Ovary (tissue), 9 donors: ENCODE results near the gene SH3PXD2A. TPM values are rescaled to one million over a fixed set of nuclear protein-coding genes. Genes with fewer than 3 reads are reported as not detected.
A peak's percentile ranks its signal among the peaks of the same experiment; 100 is the strongest.

ENCODE experiments used
- DNase-seq, 5 donors: peaks; one replicate each; pipeline ENCODE4 v3.0.0-alpha.2; 2019 to 2020
- H3K27ac ChIP-seq, 2 donors: fragments of 200-600 bp; one replicate each; pipeline versions ENCODE4 v1.5.1 to v1.8.0; 2019 to 2022
- H3K27me3 ChIP-seq: fragments of 200-600 bp; one replicate; pipeline ENCODE4 v1.8.0; 2022
- H3K36me3 ChIP-seq: fragments of 200-600 bp; sonication (generic); one replicate; pipeline ENCODE4 v1.5.1; 2019
- H3K4me1 ChIP-seq: one replicate; pipeline ENCODE4 v1.8.1; 2013; ENCODE audit warnings: mild to moderate bottlenecking, moderate library complexity; ENCODE audit not compliant: insufficient read depth
- H3K4me3 ChIP-seq: fragments of 200-600 bp; sonication (generic); one replicate; pipeline ENCODE4 v1.5.1; 2017
- H3K9me3 ChIP-seq, 2 donors: fragments of 200-600 bp in 1 of 2; sonication (generic) in 1 of 2; one replicate each; pipeline versions ENCODE4 v1.5.1 to v1.8.1; 2013 to 2019; ENCODE audit warnings: mild to moderate bottlenecking in 1 of 2, moderate library complexity in 1 of 2
- EP300 ChIP-seq: sonication (generic); formaldehyde crosslinking; IDR thresholded peaks from one replicate; pipeline ENCODE4 v1.6.1; 2017; ENCODE audit warnings: antibody characterized with exemption
- POLR2A ChIP-seq: fragments of 450-650 bp; IDR thresholded peaks from one replicate; pipeline ENCODE4 v1.6.1; 2017; ENCODE audit warnings: antibody characterized with exemption, mild to moderate bottlenecking, moderate library complexity
- whole genome bisulfite sequencing, 3 donors: extraction: QIAGEN DNeasy Blood & Tissue Kit in 1 of 3; methylation state at CpG; one replicate each; pipeline versions ENCODE4 v1.1.5 to v1.1.7; 2013 to 2017; 5-methylcytosine and 5-hydroxymethylcytosine counted together
- intact Hi-C, 4 donors: fragments of 100-400 bp; cut with DNase I; formaldehyde crosslinking; loops; one replicate each; pipeline versions ENCODE4 v1.11.0 to v1.15.1; 2022 to 2023
- polyA plus RNA-seq, 2 donors: library from polyadenylated mRNA; stranded (reverse); fragments of 200-250 nt in 1 of 2; fragments of 350-450 nt in 1 of 2; fragmentation: Illumina TruSeq in 1 of 2; extraction: RNeasy Lipid Tissue Mini Kit (QIAGEN cat#74804) in 1 of 2; gene quantifications; one replicate each; pipeline ENCODE4 v1.2.3, GENCODE V29; 2013 to 2014
- total RNA-seq, 7 donors: library from RNA; depleted of rRNA in 2 of 7; stranded (reverse); fragments of >200 nt in 2 of 7; fragmentation: NEBNext Ultra II Directional in 3 of 7; extraction: Animal tissue kit (Norgen Biotek cat#: 25700) in 3 of 7; gene quantifications; one replicate each; pipeline versions ENCODE4 v1.1.0 to v1.2.4, GENCODE V29; 2016 to 2023
- TF ChIP-seq, protein P1 (sequence below), 3 donors: fragments of 450-650 bp in 2 of 3; fragments of 200-600 bp in 1 of 3; IDR thresholded peaks; one replicate each; pipeline versions ENCODE4 v1.5.1 to v1.8.0; 2016 to 2022; ENCODE audit warnings: antibody characterized with exemption in 3 of 3, mild to moderate bottlenecking in 1 of 3
- donor health status: DM: no; HTN: no; CAD: no; lungs with moderate emphysema.
- donor health status: DM: no; HTN: no; CAD: no.
- donor health status: Bipolar disorder and iron deficiency.
- donor health status: DM: yes; HTN: yes; CAD: no.
- donor health status: DM: no; HTN: no; CAD: no.
- donor health status: DM: yes; HTN: yes; CAD: no.

Gene SH3PXD2A
- total and polyA plus RNA-seq, 9 donors = 15.3 to 82.9 (median 52.2) TPM

- WGBS, 3 donors = 2 to 5% (median 3%) methylated on average over 45 to 69 of the region's 69 CpGs
- Histone ChIP-seq H3K4me1 (peaks cover 5% of the 10 kb centered on the region), H3K27me3 (no peaks in the 10 kb centered on the region), H3K27ac (no peak overlapping the region), H3K4me3 (peak overlapping the region; percentile 33), H3K36me3 (no peaks in the 10 kb centered on the region), H3K9me3 (no peaks in the 10 kb centered on the region)
- DNase-seq = peak in 3 of 5 donors; percentile 44 to 63 (median 50)
- TF ChIP-seq, protein P1, sequence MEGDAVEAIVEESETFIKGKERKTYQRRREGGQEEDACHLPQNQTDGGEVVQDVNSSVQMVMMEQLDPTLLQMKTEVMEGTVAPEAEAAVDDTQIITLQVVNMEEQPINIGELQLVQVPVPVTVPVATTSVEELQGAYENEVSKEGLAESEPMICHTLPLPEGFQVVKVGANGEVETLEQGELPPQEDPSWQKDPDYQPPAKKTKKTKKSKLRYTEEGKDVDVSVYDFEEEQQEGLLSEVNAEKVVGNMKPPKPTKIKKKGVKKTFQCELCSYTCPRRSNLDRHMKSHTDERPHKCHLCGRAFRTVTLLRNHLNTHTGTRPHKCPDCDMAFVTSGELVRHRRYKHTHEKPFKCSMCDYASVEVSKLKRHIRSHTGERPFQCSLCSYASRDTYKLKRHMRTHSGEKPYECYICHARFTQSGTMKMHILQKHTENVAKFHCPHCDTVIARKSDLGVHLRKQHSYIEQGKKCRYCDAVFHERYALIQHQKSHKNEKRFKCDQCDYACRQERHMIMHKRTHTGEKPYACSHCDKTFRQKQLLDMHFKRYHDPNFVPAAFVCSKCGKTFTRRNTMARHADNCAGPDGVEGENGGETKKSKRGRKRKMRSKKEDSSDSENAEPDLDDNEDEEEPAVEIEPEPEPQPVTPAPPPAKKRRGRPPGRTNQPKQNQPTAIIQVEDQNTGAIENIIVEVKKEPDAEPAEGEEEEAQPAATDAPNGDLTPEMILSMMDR (IDR thresholded peaks at IDR 0.05) = no peak
- TF ChIP-seq EP300 (no peak), POLR2A (no peak)
- intact Hi-C loops = loop anchor here in 1 of 4 donors (5.0 kb wide), 1 partner anchor 91 kb away; no protein-coding TSS in a partner anchor
Measured at GRCh38 chr10:103692952-103693811, 162.2 kb downstream of the SH3PXD2A start.

- peak overlapping the region; percentile 33 for H3K4me3 ChIP-seq
- no peak for DNase-seq
- H3K27me3 ChIP-seq = no peaks in the 10 kb centered on the region
- WGBS, 3 donors = 7 to 20% (median 9%) methylated on average over 32 to 35 of the region's 35 CpGs
- no peaks in the 10 kb centered on the region for H3K36me3 ChIP-seq
- H3K4me1 ChIP-seq = peaks cover 5% of the 10 kb centered on the region
- intact Hi-C loops = loop anchor here in 1 of 4 donors (5.0 kb wide), 1 partner anchor 90 kb away; no protein-coding TSS in a partner anchor
- H3K27ac ChIP-seq = peak overlapping the region in 1 of 2 donors; percentile 52
- TF ChIP-seq, protein P1 (IDR thresholded peaks at IDR 0.05) = no peak
- TF ChIP-seq POLR2A = no peak
- H3K9me3 ChIP-seq = no peaks in the 10 kb centered on the region
Measured at GRCh38 chr10:103692436-103692951, 162.9 kb downstream of the SH3PXD2A start.

- 31 to 43% (median 32%) methylated on average over 17 of the region's 17 CpGs for WGBS, 3 donors
- H3K9me3 ChIP-seq = no peaks in the 10 kb centered on the region
- intact Hi-C loops = loop anchor here in 1 of 4 donors (5.0 kb wide), 1 partner anchor 90 kb away; no protein-coding TSS in a partner anchor
- H3K27ac ChIP-seq = peak overlapping the region in 1 of 2 donors; percentile 52
- H3K36me3 ChIP-seq = no peaks in the 10 kb centered on the region
- H3K4me1 ChIP-seq = peaks cover 5% of the 10 kb centered on the region
- H3K4me3 ChIP-seq = peak overlapping the region; percentile 33
- DNase-seq = peak in 3 of 5 donors; percentile 37 to 56 (median 48)
- no peaks in the 10 kb centered on the region for H3K27me3 ChIP-seq
- TF ChIP-seq, protein P1 (IDR thresholded peaks at IDR 0.05) = no peak
- TF ChIP-seq POLR2A (no peak), EP300 (no peak)
Measured at GRCh38 chr10:103691723-103692435, 163.5 kb downstream of the SH3PXD2A start.

- H3K4me3 ChIP-seq = no peak overlapping the region
- no peak overlapping the region for H3K27ac ChIP-seq
- no peaks in the 10 kb centered on the region for H3K27me3 ChIP-seq
- no peaks in the 10 kb centered on the region for H3K36me3 ChIP-seq
- peaks cover 5% of the 10 kb centered on the region for H3K4me1 ChIP-seq
- intact Hi-C loops = loop anchor here in 1 of 4 donors (5.0 kb wide), 1 partner anchor 89 kb away; no protein-coding TSS in a partner anchor
- no peak for TF ChIP-seq EP300
- TF ChIP-seq, protein P1 (IDR thresholded peaks at IDR 0.05) = no peak
- no peak for TF ChIP-seq POLR2A
- WGBS, 3 donors = 87 to 96% (median 89%) methylated on average over 4 of the region's 4 CpGs
- H3K9me3 ChIP-seq = no peaks in the 10 kb centered on the region
- DNase-seq = no peak
Measured at GRCh38 chr10:103691267-103691666, 164.1 kb downstream of the SH3PXD2A start.
